Fibroblast of villous mesenchyme (primary cell): Measurements from ENCODE around the gene PLD4. TPM values are rescaled to one million over a fixed set of nuclear protein-coding genes. Genes with fewer than 3 reads are reported as not detected.

Experiments used
- DNase-seq: peaks from one replicate; pipeline ENCODE4 v3.0.0-alpha.2; 2010; ENCODE audit warnings: low read depth
- H3K4me3 ChIP-seq: 2 replicates; pipeline ENCODE4 v1.5.1; 2011; ENCODE audit warnings: low read depth, mild to moderate bottlenecking, low read length
- CTCF ChIP-seq: IDR thresholded peaks from 2 replicates; pipeline ENCODE4 v1.5.1; 2012; ENCODE audit warnings: low read depth, mild to moderate bottlenecking, low read length; ENCODE audit not compliant: insufficient read depth
- total RNA-seq: library from RNA; depleted of rRNA; stranded (reverse); fragments of >200 nt; gene quantifications from 2 replicates; pipeline ENCODE4 v1.2.3, GENCODE V29; 2012

Gene PLD4
- total RNA-seq, 1 donor: not detected

- DNase-seq: peak; percentile 34
- H3K4me3 ChIP-seq: peak overlapping the region; percentile 50
- TF ChIP-seq CTCF: no peak
Observed at GRCh38 chr14:104967386-104968152, 42.9 kb downstream of the PLD4 start.

DNA sequence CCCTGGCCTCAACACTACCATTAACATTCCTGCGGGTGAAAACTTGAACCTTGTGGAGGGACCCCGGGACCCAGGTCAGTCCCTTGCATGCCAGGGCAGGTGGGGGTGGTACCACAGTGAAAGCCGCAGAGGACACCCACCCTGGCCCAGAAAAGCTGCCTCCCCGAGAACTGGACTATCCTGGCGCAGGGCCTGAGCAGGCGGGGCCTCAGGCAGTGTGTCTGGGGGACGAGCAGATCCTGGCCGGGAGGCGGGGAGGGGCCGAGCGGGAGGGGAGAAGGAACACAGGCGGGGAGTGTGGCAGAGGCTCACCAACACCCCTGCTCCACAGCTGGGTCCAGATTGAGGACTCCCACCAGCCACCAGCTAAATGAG lies 43.5 kb downstream of the PLD4 start:
- TF ChIP-seq CTCF: no peak
- peak; percentile 61 for DNase-seq
- peak overlapping the region; percentile 50 for H3K4me3 ChIP-seq

- peak; percentile 53 for DNase-seq
- no peak for TF ChIP-seq CTCF
- H3K4me3 ChIP-seq: peak overlapping the region; percentile 54
Observed at GRCh38 chr14:104968541-104969401, 44.1 kb downstream of the PLD4 start.

GRCh38 chr14:104969741-104970230 lies 45.1 kb downstream of the PLD4 start:
- peak overlapping the region; percentile 54 for H3K4me3 ChIP-seq
- no peak for DNase-seq
- TF ChIP-seq CTCF: no peak

DNA sequence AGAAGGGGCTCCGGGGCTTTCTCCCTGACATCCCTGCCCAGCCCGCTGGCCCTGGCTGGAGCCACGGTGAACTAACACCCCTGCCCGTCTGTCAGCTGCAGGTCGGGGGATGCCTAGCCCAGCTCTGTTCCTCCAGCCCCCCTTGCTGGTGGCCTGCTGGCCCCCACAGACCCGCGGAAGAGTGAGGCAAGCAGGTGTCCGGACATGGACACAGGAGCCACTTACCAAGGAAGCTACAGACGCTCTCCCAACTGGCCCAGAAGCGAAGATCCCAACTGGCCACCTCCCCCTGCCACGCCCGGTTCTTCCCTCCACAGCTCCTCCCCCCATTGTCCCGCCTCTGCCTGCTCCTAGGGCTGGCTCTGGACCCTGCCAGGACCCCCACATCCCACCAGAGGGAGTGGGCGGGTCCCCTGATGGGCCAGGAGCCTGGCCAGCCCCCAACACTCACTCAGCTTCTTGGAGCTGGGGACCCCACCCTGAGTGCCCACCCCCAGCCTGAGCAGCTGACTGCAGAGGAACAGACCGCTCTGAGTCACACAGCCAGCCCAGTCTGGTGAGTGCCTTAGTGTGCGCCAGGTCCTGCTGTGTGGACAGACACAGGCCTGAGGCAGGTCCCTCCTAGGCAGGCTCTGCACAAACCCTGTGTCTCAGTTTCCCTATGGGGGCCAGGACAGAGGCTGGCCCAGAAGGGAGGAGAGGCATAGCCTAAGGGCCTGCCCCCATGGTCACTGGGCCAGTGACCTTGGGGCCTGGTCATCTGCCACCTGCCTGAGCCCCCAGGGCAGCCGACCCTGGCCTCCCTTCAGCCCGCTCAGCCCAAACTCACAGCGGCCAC lies 45.8 kb downstream of the PLD4 start:
- peak; percentile 87 for DNase-seq
- TF ChIP-seq CTCF: no peak
- peak overlapping the region; percentile 54 for H3K4me3 ChIP-seq
